WTC11 (cell line): Measurements from ENCODE around the gene COL4A2. TPM values are rescaled to one million over a fixed set of nuclear protein-coding genes. Genes with fewer than 3 reads are reported as not detected.

ENCODE experiments used
- ATAC-seq: fragments of 200-7000 bp; cut with Tn5 transposase; 2 replicates; pipeline ENCODE4 v1.10.0; 2021; ENCODE audit warnings: mild to moderate bottlenecking, moderate library complexity
- CTCF ChIA-PET: fragments of 300-600 bp; sonication (Branson Sonifier 250); formaldehyde crosslinking; loops from one replicate; lab custom pipeline; 2021; ENCODE audit warnings: antibody characterized with exemption; lab: Charles Lee
- POLR2A ChIA-PET: fragments of 350-600 bp; sonication (Branson Sonifier 250); formaldehyde crosslinking; loops from one replicate; lab custom pipeline; 2021; ENCODE audit warnings: antibody characterized with exemption; lab: Charles Lee
- DNase-seq: peaks from one replicate; pipeline ENCODE4 v3.0.0; 2021; ENCODE audit warnings: low spot score
- H3K27ac Mint-ChIP-seq: 2 replicates; pipeline ENCODE4 v1.8.0; 2021; ENCODE audit warnings: mixed read lengths
- H3K27me3 Mint-ChIP-seq: 2 replicates; pipeline ENCODE4 v1.8.0; 2021; ENCODE audit warnings: low read depth, mild to moderate bottlenecking, moderate library complexity, mixed read lengths
- H3K36me3 Mint-ChIP-seq: 2 replicates; pipeline ENCODE4 v1.8.0; 2021; ENCODE audit warnings: mixed read lengths
- H3K4me1 Mint-ChIP-seq: 2 replicates; pipeline ENCODE4 v1.8.0; 2022; ENCODE audit warnings: mixed read lengths
- H3K4me3 Mint-ChIP-seq: 2 replicates; pipeline ENCODE4 v1.8.0; 2021; ENCODE audit warnings: mild to moderate bottlenecking, moderate library complexity, mixed read lengths
- H3K9me3 Mint-ChIP-seq: 2 replicates; pipeline ENCODE4 v1.8.0; 2021; ENCODE audit warnings: mixed read lengths
- ATF2 ChIP-seq: sonication (generic); formaldehyde crosslinking; IDR thresholded peaks from 2 replicates; pipeline ENCODE4 v1.8.1; 2022; ENCODE audit warnings: low read depth, missing genetic modification reagents, borderline replicate concordance
- ATF3 ChIP-seq: sonication (generic); formaldehyde crosslinking; conservative IDR thresholded peaks from 2 replicates; pipeline ENCODE4 v1.8.1; 2022; ENCODE audit warnings: mild to moderate bottlenecking, missing genetic modification reagents
- CBFB ChIP-seq: sonication (generic); formaldehyde crosslinking; IDR thresholded peaks from 2 replicates; pipeline ENCODE4 v1.8.1; 2022; ENCODE audit warnings: mild to moderate bottlenecking, low read depth, missing genetic modification reagents
- CREB1 ChIP-seq: sonication (generic); formaldehyde crosslinking; IDR thresholded peaks from 2 replicates; pipeline ENCODE4 v1.8.0; 2023; ENCODE audit warnings: mild to moderate bottlenecking, missing genetic modification reagents
- ELF4 ChIP-seq: sonication (generic); formaldehyde crosslinking; IDR thresholded peaks from 2 replicates; pipeline ENCODE4 v1.8.1; 2022; ENCODE audit warnings: low read depth, mild to moderate bottlenecking, moderate library complexity, missing genetic modification reagents
- ETV6 ChIP-seq: sonication (generic); formaldehyde crosslinking; IDR thresholded peaks from 2 replicates; pipeline ENCODE4 v1.8.1; 2022; ENCODE audit warnings: mild to moderate bottlenecking, missing genetic modification reagents
- FOXK1 ChIP-seq: sonication (generic); formaldehyde crosslinking; IDR thresholded peaks from 2 replicates; pipeline ENCODE4 v1.8.0; 2022; ENCODE audit warnings: mild to moderate bottlenecking, moderate library complexity, missing genetic modification reagents
- FOXP4 ChIP-seq: sonication (generic); formaldehyde crosslinking; IDR thresholded peaks from 2 replicates; pipeline ENCODE4 v1.8.0; 2022; ENCODE audit warnings: mild to moderate bottlenecking, missing genetic modification reagents
- IRF1 ChIP-seq: sonication (generic); formaldehyde crosslinking; IDR thresholded peaks from 2 replicates; pipeline ENCODE4 v1.8.0; 2023; ENCODE audit warnings: missing genetic modification reagents
- JUN ChIP-seq: sonication (generic); formaldehyde crosslinking; IDR thresholded peaks from 2 replicates; pipeline ENCODE4 v1.8.0; 2023; ENCODE audit warnings: mild to moderate bottlenecking, missing genetic modification reagents
- NR1H2 ChIP-seq: sonication (generic); formaldehyde crosslinking; IDR thresholded peaks from 2 replicates; pipeline ENCODE4 v1.9.0; 2021; ENCODE audit warnings: mild to moderate bottlenecking, moderate library complexity, missing genetic modification reagents
- PREB ChIP-seq: sonication (generic); formaldehyde crosslinking; IDR thresholded peaks from 2 replicates; pipeline ENCODE4 v1.8.1; 2022; ENCODE audit warnings: mild to moderate bottlenecking, missing genetic modification reagents, moderate library complexity, borderline replicate concordance
- RELA ChIP-seq: sonication (generic); formaldehyde crosslinking; IDR thresholded peaks from 2 replicates; pipeline ENCODE4 v1.8.1; 2022; ENCODE audit warnings: missing genetic modification reagents, mild to moderate bottlenecking, borderline replicate concordance
- TEAD4 ChIP-seq: sonication (generic); formaldehyde crosslinking; IDR thresholded peaks from 2 replicates; pipeline ENCODE4 v1.8.0; 2022; ENCODE audit warnings: mild to moderate bottlenecking, missing genetic modification reagents
- USF2 ChIP-seq: sonication (generic); formaldehyde crosslinking; IDR thresholded peaks from 2 replicates; pipeline ENCODE4 v1.8.1; 2023; ENCODE audit warnings: mild to moderate bottlenecking, missing genetic modification reagents, moderate library complexity
- ZMAT4 ChIP-seq: fragments of 250-450 bp; sonication (Bioruptor Pico); IDR thresholded peaks from 2 replicates; pipeline ENCODE4 v1.9.0; 2021; ENCODE audit warnings: mild to moderate bottlenecking
- ZNF138 ChIP-seq: sonication (generic); formaldehyde crosslinking; conservative IDR thresholded peaks from 2 replicates; pipeline ENCODE4 v1.8.1; 2022; ENCODE audit warnings: mild to moderate bottlenecking, moderate library complexity, missing genetic modification reagents
- ZNF232 ChIP-seq: sonication (generic); formaldehyde crosslinking; IDR thresholded peaks from 2 replicates; pipeline ENCODE4 v1.8.0; 2022; ENCODE audit warnings: mild to moderate bottlenecking, missing genetic modification reagents
- ZNF317 ChIP-seq: sonication (generic); formaldehyde crosslinking; IDR thresholded peaks from 2 replicates; pipeline ENCODE4 v1.8.1; 2023; ENCODE audit warnings: low read depth, mild to moderate bottlenecking, moderate library complexity, missing genetic modification reagents, borderline replicate concordance
- ZNF671 ChIP-seq: fragments of 250-450 bp; sonication (Bioruptor Pico); IDR thresholded peaks from 2 replicates; pipeline ENCODE4 v1.8.0; 2021; ENCODE audit warnings: mild to moderate bottlenecking
- total RNA-seq: library from RNA; stranded (reverse); gene quantifications from 3 replicates; pipeline ENCODE4 v1.2.3, GENCODE V29; 2021

COL4A2 gene
- total RNA-seq, 1 experiment from 2014 or later: 109 TPM

GRCh38 chr13:110387451-110388107 is 80.5 kb downstream of the COL4A2 start:
- 0 out of 2 replicates have a peak overlapping the region, but pooled peaks have one; percentile 65 for H3K27ac Mint-ChIP-seq
- TF ChIP-seq RELA (CRISPR knock-in tag): no peak
- TF ChIP-seq CBFB: no peak
- no peak for TF ChIP-seq USF2 (CRISPR knock-in tag)
- TF ChIP-seq CREB1 (CRISPR knock-in tag): no peak
- TF ChIP-seq ZNF138 (CRISPR knock-in tag): no peak
- TF ChIP-seq FOXP4: no peak
- TF ChIP-seq JUN (CRISPR knock-in tag): no peak
- TF ChIP-seq ELF4 (CRISPR knock-in tag): no peak
- TF ChIP-seq NR1H2: no peak
- TF ChIP-seq ZNF232 (CRISPR knock-in tag): no peak
- no peak for TF ChIP-seq ATF2 (CRISPR knock-in tag)
- no peak for TF ChIP-seq PREB (CRISPR knock-in tag)
- no peak for TF ChIP-seq TEAD4 (CRISPR knock-in tag)
- no peak for TF ChIP-seq ZNF317
- TF ChIP-seq FOXK1 (CRISPR knock-in tag): no peak
- TF ChIP-seq IRF1 (CRISPR knock-in tag): no peak
- no peak for TF ChIP-seq ETV6
- no peak for TF ChIP-seq ZNF671
- no peak for TF ChIP-seq ATF3 (CRISPR knock-in tag)
- TF ChIP-seq ZMAT4 (CRISPR knock-in tag): no peak
- H3K4me1 Mint-ChIP-seq: peaks cover 37% of the 10 kb centered on the region
- ATAC-seq: peak; percentile 86
- ChIA-PET POLR2A (no interaction called here), CTCF (interaction anchor here (0.8 to 1.8 kb wide), 5 partner anchors 24 to 79 kb away, joined by 3 to 7 read pairs (median 3); no protein-coding TSS in a partner anchor)
- peaks cover 29% of the 10 kb centered on the region for H3K9me3 Mint-ChIP-seq
- peak; percentile 56 for DNase-seq
- H3K27me3 Mint-ChIP-seq: no peaks in the 10 kb centered on the region
- no peak overlapping the region for H3K4me3 Mint-ChIP-seq
- peaks cover 26% of the 10 kb centered on the region for H3K36me3 Mint-ChIP-seq
